GM12873 (cell line): ENCODE measurements around the gene SEC31B.

Experiments used
- CTCF ChIP-seq: IDR thresholded peaks from 2 replicates; pipeline ENCODE4 v1.5.1; 2012; ENCODE audit warnings: low read depth, mild to moderate bottlenecking, moderate library complexity, low read length, control low read depth; ENCODE audit not compliant: insufficient read depth; ENCODE audit errors: missing control alignments

Gene SEC31B

GRCh38 chr10:100468978-100469377, 50.7 kb downstream of the SEC31B start:
- no peak for TF ChIP-seq CTCF

GRCh38 chr10:100468322-100468721, 51.3 kb downstream of the SEC31B start:
- TF ChIP-seq CTCF = no peak

GRCh38 chr10:100462709-100463108, 57.0 kb downstream of the SEC31B start, which contains the start of gene WNT8B:
WNT8B (plus strand) TSS chr10:100463009; CDS start chr10:100463169, 160 bp downstream.
- TF ChIP-seq CTCF = no peak

GRCh38 chr10:100448951-100449350, 70.7 kb downstream of the SEC31B start:
- no peak for TF ChIP-seq CTCF

- TF ChIP-seq CTCF = no peak
Measured at GRCh38 chr10:100447663-100448062, 72.0 kb downstream of the SEC31B start.

- TF ChIP-seq CTCF = no peak
Measured at GRCh38 chr10:100446130-100446761, 73.4 kb downstream of the SEC31B start.

GRCh38 chr10:100442548-100442947, 77.1 kb downstream of the SEC31B start:
- TF ChIP-seq CTCF = no peak
